ENCODE data around the gene MTMR3. TPM values are rescaled to one million over a fixed set of nuclear protein-coding genes. Genes with fewer than 3 reads are reported as not detected.

The MTMR3 gene
- total and polyA plus RNA-seq, 4 donors: 6.0 to 38.8 (median 17.1) TPM

- H3K27ac ChIP-seq (ENCODE audit: low read depth in 1 of 2, low read length in 2 of 2): no peak overlapping the region
- no peaks in the 10 kb centered on the region for H3K36me3 ChIP-seq (ENCODE audit: control insufficient read depth in 4 of 4, insufficient read depth in 3 of 4, low read depth in 1 of 4, low read length in 3 of 4)
- no peaks in the 10 kb centered on the region for H3K9me3 ChIP-seq (ENCODE audit: control insufficient read depth in 4 of 4, low read length in 3 of 4)
- peaks cover 0 to 3% (median 0%) of the 10 kb centered on the region in 4 donors for H3K4me1 ChIP-seq (ENCODE audit: control insufficient read depth in 4 of 4, insufficient read depth in 4 of 4, low read length in 3 of 4)
- WGBS: 67% methylated on average over 5 of the region's 5 CpGs
- H3K4me3 ChIP-seq (ENCODE audit: low read depth in 1 of 3, low read length in 3 of 3): no peak overlapping the region
- H3K9ac ChIP-seq (ENCODE audit: low read depth in 1 of 2, low read length in 2 of 2): no peak overlapping the region
- DNase-seq (ENCODE audit: low spot score): no peak
- no peaks in the 10 kb centered on the region for H3K27me3 ChIP-seq (ENCODE audit: control insufficient read depth in 4 of 4, insufficient read depth in 4 of 4, low read length in 3 of 4)
- TF ChIP-seq MAX (IDR thresholded peaks at IDR 0.05) (no peak), NR2F2 (IDR thresholded peaks at IDR 0.05) (no peak), FOXA2 (IDR thresholded peaks at IDR 0.05) (no peak), HNF4G (IDR thresholded peaks at IDR 0.05) (no peak), TAF1 (conservative IDR thresholded peaks at IDR 0.05) (no peak), JUND (IDR thresholded peaks at IDR 0.05) (no peak), RAD21 (IDR thresholded peaks at IDR 0.05) (no peak), REST (IDR thresholded peaks at IDR 0.05) (no peak), HNF4A (conservative IDR thresholded peaks at IDR 0.05) (no peak), FOXA1 (IDR thresholded peaks at IDR 0.05) (no peak), SP1 (IDR thresholded peaks at IDR 0.05) (no peak), EGR1 (IDR thresholded peaks at IDR 0.05; ENCODE audit: low read depth in 2 of 2) (no peak), RXRA (IDR thresholded peaks at IDR 0.05) (no peak), GABPA (IDR thresholded peaks at IDR 0.05 in 1 of 2, conservative IDR thresholded peaks at IDR 0.05 in 1 of 2) (no peak), YY1 (IDR thresholded peaks at IDR 0.05) (no peak)
- TF ChIP-seq, protein P1, sequence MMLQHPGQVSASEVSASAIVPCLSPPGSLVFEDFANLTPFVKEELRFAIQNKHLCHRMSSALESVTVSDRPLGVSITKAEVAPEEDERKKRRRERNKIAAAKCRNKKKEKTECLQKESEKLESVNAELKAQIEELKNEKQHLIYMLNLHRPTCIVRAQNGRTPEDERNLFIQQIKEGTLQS (IDR thresholded peaks at IDR 0.05): no peak
- TF ChIP-seq, protein P2, sequence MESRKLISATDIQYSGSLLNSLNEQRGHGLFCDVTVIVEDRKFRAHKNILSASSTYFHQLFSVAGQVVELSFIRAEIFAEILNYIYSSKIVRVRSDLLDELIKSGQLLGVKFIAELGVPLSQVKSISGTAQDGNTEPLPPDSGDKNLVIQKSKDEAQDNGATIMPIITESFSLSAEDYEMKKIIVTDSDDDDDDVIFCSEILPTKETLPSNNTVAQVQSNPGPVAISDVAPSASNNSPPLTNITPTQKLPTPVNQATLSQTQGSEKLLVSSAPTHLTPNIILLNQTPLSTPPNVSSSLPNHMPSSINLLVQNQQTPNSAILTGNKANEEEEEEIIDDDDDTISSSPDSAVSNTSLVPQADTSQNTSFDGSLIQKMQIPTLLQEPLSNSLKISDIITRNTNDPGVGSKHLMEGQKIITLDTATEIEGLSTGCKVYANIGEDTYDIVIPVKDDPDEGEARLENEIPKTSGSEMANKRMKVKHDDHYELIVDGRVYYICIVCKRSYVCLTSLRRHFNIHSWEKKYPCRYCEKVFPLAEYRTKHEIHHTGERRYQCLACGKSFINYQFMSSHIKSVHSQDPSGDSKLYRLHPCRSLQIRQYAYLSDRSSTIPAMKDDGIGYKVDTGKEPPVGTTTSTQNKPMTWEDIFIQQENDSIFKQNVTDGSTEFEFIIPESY (IDR thresholded peaks at IDR 0.05): no peak
- TF ChIP-seq, protein P3, sequence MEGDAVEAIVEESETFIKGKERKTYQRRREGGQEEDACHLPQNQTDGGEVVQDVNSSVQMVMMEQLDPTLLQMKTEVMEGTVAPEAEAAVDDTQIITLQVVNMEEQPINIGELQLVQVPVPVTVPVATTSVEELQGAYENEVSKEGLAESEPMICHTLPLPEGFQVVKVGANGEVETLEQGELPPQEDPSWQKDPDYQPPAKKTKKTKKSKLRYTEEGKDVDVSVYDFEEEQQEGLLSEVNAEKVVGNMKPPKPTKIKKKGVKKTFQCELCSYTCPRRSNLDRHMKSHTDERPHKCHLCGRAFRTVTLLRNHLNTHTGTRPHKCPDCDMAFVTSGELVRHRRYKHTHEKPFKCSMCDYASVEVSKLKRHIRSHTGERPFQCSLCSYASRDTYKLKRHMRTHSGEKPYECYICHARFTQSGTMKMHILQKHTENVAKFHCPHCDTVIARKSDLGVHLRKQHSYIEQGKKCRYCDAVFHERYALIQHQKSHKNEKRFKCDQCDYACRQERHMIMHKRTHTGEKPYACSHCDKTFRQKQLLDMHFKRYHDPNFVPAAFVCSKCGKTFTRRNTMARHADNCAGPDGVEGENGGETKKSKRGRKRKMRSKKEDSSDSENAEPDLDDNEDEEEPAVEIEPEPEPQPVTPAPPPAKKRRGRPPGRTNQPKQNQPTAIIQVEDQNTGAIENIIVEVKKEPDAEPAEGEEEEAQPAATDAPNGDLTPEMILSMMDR (IDR thresholded peaks at IDR 0.05; ENCODE audit: low read depth, low read length, missing input control): no peak
Measured at GRCh38 chr22:29964776-29965175, 81.8 kb downstream of the MTMR3 start.
